ENCODE data around the gene NCOA3.

Gene NCOA3

GRCh38 chr20:47684306-47685080, 182.8 kb downstream of the NCOA3 start:
- H3K27ac Mint-ChIP-seq: no peak overlapping the region
- no peaks in the 10 kb centered on the region for H3K9me3 Mint-ChIP-seq
- H3K4me3 Mint-ChIP-seq: no peak overlapping the region
- no peaks in the 10 kb centered on the region for H3K27me3 Mint-ChIP-seq (ENCODE audit: low read depth)
- no peaks in the 10 kb centered on the region for H3K4me1 Mint-ChIP-seq (ENCODE audit: low read depth)
- no peaks in the 10 kb centered on the region for H3K36me3 Mint-ChIP-seq (ENCODE audit: low read depth)

GRCh38 chr20:47686545-47686944, 184.9 kb downstream of the NCOA3 start:
- Mint-ChIP-seq H3K27ac (no peak overlapping the region), H3K9me3 (no peaks in the 10 kb centered on the region), H3K4me3 (no peak overlapping the region), H3K36me3 (ENCODE audit: low read depth) (no peaks in the 10 kb centered on the region), H3K4me1 (ENCODE audit: low read depth) (no peaks in the 10 kb centered on the region), H3K27me3 (ENCODE audit: low read depth) (peaks cover 6% of the 10 kb centered on the region)

GRCh38 chr20:47687095-47687987, 185.7 kb downstream of the NCOA3 start:
- peaks cover 6% of the 10 kb centered on the region for H3K27me3 Mint-ChIP-seq (ENCODE audit: low read depth)
- no peaks in the 10 kb centered on the region for H3K9me3 Mint-ChIP-seq
- no peak overlapping the region for H3K4me3 Mint-ChIP-seq
- no peak overlapping the region for H3K27ac Mint-ChIP-seq
- H3K36me3 Mint-ChIP-seq (ENCODE audit: low read depth): no peaks in the 10 kb centered on the region
- H3K4me1 Mint-ChIP-seq (ENCODE audit: low read depth): no peaks in the 10 kb centered on the region

- Mint-ChIP-seq H3K27me3 (ENCODE audit: low read depth) (peaks cover 10% of the 10 kb centered on the region), H3K36me3 (ENCODE audit: low read depth) (no peaks in the 10 kb centered on the region), H3K4me3 (no peak overlapping the region), H3K9me3 (no peaks in the 10 kb centered on the region), H3K27ac (no peak overlapping the region), H3K4me1 (ENCODE audit: low read depth) (no peaks in the 10 kb centered on the region)
Measured at GRCh38 chr20:47688385-47689381, 187.0 kb downstream of the NCOA3 start.

- Mint-ChIP-seq H3K36me3 (ENCODE audit: low read depth) (no peaks in the 10 kb centered on the region), H3K9me3 (no peaks in the 10 kb centered on the region), H3K27me3 (ENCODE audit: low read depth) (peaks cover 10% of the 10 kb centered on the region), H3K27ac (no peak overlapping the region), H3K4me3 (no peak overlapping the region), H3K4me1 (ENCODE audit: low read depth) (peaks cover under 1% of the 10 kb centered on the region)
Measured at GRCh38 chr20:47689731-47690130, 188.0 kb downstream of the NCOA3 start.

GRCh38 chr20:47691625-47692024, 189.9 kb downstream of the NCOA3 start:
- H3K36me3 Mint-ChIP-seq (ENCODE audit: low read depth): no peaks in the 10 kb centered on the region
- H3K27ac Mint-ChIP-seq: no peak overlapping the region
- no peak overlapping the region for H3K4me3 Mint-ChIP-seq
- peaks cover 7% of the 10 kb centered on the region for H3K4me1 Mint-ChIP-seq (ENCODE audit: low read depth)
- no peaks in the 10 kb centered on the region for H3K9me3 Mint-ChIP-seq
- peaks cover 10% of the 10 kb centered on the region for H3K27me3 Mint-ChIP-seq (ENCODE audit: low read depth)

GRCh38 chr20:47694021-47694818, 192.5 kb downstream of the NCOA3 start:
- Mint-ChIP-seq H3K9me3 (no peaks in the 10 kb centered on the region), H3K27me3 (ENCODE audit: low read depth) (peaks cover 10% of the 10 kb centered on the region), H3K4me3 (no peak overlapping the region), H3K27ac (no peak overlapping the region), H3K36me3 (ENCODE audit: low read depth) (no peaks in the 10 kb centered on the region), H3K4me1 (ENCODE audit: low read depth) (peaks cover 7% of the 10 kb centered on the region)

- H3K4me1 Mint-ChIP-seq (ENCODE audit: low read depth): peaks cover 7% of the 10 kb centered on the region
- no peaks in the 10 kb centered on the region for H3K36me3 Mint-ChIP-seq (ENCODE audit: low read depth)
- H3K9me3 Mint-ChIP-seq: no peaks in the 10 kb centered on the region
- peaks cover 5% of the 10 kb centered on the region for H3K27me3 Mint-ChIP-seq (ENCODE audit: low read depth)
- H3K4me3 Mint-ChIP-seq: no peak overlapping the region
- H3K27ac Mint-ChIP-seq: no peak overlapping the region
Measured at GRCh38 chr20:47696856-47697255, 195.2 kb downstream of the NCOA3 start.

GRCh38 chr20:47698142-47698541, 196.5 kb downstream of the NCOA3 start:
- Mint-ChIP-seq H3K4me1 (ENCODE audit: low read depth) (peaks cover 7% of the 10 kb centered on the region), H3K27me3 (ENCODE audit: low read depth) (no peaks in the 10 kb centered on the region), H3K9me3 (no peaks in the 10 kb centered on the region), H3K36me3 (ENCODE audit: low read depth) (no peaks in the 10 kb centered on the region), H3K27ac (no peak overlapping the region), H3K4me3 (no peak overlapping the region)

GRCh38 chr20:47699818-47700217, 198.1 kb downstream of the NCOA3 start:
- Mint-ChIP-seq H3K4me3 (no peak overlapping the region), H3K36me3 (ENCODE audit: low read depth) (no peaks in the 10 kb centered on the region), H3K9me3 (no peaks in the 10 kb centered on the region), H3K27ac (no peak overlapping the region), H3K4me1 (ENCODE audit: low read depth) (peaks cover 6% of the 10 kb centered on the region), H3K27me3 (ENCODE audit: low read depth) (no peaks in the 10 kb centered on the region)

GRCh38 chr20:47700327-47700726, 198.6 kb downstream of the NCOA3 start:
- peaks cover under 1% of the 10 kb centered on the region for H3K4me1 Mint-ChIP-seq (ENCODE audit: low read depth)
- H3K27me3 Mint-ChIP-seq (ENCODE audit: low read depth): no peaks in the 10 kb centered on the region
- no peak overlapping the region for H3K4me3 Mint-ChIP-seq
- no peak overlapping the region for H3K27ac Mint-ChIP-seq
- no peaks in the 10 kb centered on the region for H3K9me3 Mint-ChIP-seq
- no peaks in the 10 kb centered on the region for H3K36me3 Mint-ChIP-seq (ENCODE audit: low read depth)

- Mint-ChIP-seq H3K4me1 (ENCODE audit: low read depth) (no peaks in the 10 kb centered on the region), H3K27me3 (ENCODE audit: low read depth) (no peaks in the 10 kb centered on the region), H3K27ac (no peak overlapping the region), H3K4me3 (no peak overlapping the region), H3K36me3 (ENCODE audit: low read depth) (no peaks in the 10 kb centered on the region), H3K9me3 (no peaks in the 10 kb centered on the region)
Measured at GRCh38 chr20:47701612-47702011, 199.9 kb downstream of the NCOA3 start.

GRCh38 chr20:47703748-47704147, 202.1 kb downstream of the NCOA3 start:
- no peaks in the 10 kb centered on the region for H3K36me3 Mint-ChIP-seq (ENCODE audit: low read depth)
- peaks cover 6% of the 10 kb centered on the region for H3K27me3 Mint-ChIP-seq (ENCODE audit: low read depth)
- H3K27ac Mint-ChIP-seq: no peak overlapping the region
- H3K4me1 Mint-ChIP-seq (ENCODE audit: low read depth): no peaks in the 10 kb centered on the region
- no peaks in the 10 kb centered on the region for H3K9me3 Mint-ChIP-seq
- H3K4me3 Mint-ChIP-seq: no peak overlapping the region

Measured in T-helper 1 cell treated with Interleukin-12 subunit alpha and Interleukin-12 subunit beta and Interleukin-4 antibody, amounts not matched to agents 30 μg/mL and 1 μg/mL, for 36 hours (primary cell).